GM13977 (cell line): Measurements from ENCODE around the gene AP4B1.

Source experiments
- DNase-seq: peaks from one replicate; pipeline ENCODE4 v3.0.0; 2012; ENCODE audit warnings: low spot score
- in situ Hi-C: fragments of 300-500 bp; cut with MboI; formaldehyde crosslinking; loops from one replicate; pipeline ENCODE4 v1.12.0; 2022; ENCODE audit warnings: low sequenced_read_pairs, low pct_unique_long_range_greater_than_20kb, mixed read lengths, inconsistent platforms; ENCODE audit not compliant: unreplicated experiment
- TF ChIP-seq, protein P1 (sequence below): IDR thresholded peaks from 2 replicates; pipeline ENCODE4 v1.5.1; 2012; ENCODE audit warnings: mild to moderate bottlenecking, control low read depth; ENCODE audit not compliant: insufficient read depth; ENCODE audit errors: extremely low read depth, missing control alignments

The AP4B1 gene

DNA sequence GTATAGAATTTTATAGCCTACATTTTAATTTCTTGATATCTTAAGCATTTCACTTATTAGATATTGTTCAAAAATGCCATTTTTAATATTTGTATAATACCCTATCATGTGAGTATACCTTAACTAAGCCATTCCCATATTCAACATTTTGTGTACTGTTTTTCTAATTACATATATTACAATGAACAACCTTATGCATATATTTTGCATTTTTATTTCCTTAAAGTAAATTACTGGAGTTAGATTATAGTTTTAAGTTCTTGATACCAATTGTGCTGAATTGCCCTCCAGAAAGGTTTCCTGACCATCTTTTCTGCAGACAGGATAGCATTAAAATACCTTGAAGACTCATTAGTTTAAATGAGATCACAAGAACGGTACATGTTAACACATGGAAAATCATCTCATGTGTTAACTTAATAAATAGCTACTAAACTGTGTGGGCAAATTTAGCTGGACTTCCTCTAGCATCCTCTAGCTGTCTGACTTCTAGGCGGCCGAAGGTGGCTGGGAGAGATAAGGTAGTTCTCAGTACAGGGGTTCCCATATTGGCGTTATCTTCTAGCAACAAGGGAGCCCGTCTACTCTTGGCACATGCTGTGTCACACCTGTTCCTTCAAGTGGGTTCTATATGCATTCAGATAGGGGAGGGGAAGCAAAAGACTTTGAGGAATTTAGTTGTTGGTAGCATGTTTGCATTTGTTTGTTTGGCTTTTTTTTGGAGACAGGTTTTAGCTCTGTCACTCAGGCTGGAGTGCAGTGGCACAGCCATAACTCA lies 9.5 kb upstream of the AP4B1 start:
- TF ChIP-seq, protein P1, sequence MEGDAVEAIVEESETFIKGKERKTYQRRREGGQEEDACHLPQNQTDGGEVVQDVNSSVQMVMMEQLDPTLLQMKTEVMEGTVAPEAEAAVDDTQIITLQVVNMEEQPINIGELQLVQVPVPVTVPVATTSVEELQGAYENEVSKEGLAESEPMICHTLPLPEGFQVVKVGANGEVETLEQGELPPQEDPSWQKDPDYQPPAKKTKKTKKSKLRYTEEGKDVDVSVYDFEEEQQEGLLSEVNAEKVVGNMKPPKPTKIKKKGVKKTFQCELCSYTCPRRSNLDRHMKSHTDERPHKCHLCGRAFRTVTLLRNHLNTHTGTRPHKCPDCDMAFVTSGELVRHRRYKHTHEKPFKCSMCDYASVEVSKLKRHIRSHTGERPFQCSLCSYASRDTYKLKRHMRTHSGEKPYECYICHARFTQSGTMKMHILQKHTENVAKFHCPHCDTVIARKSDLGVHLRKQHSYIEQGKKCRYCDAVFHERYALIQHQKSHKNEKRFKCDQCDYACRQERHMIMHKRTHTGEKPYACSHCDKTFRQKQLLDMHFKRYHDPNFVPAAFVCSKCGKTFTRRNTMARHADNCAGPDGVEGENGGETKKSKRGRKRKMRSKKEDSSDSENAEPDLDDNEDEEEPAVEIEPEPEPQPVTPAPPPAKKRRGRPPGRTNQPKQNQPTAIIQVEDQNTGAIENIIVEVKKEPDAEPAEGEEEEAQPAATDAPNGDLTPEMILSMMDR, result no peak
- no peak for DNase-seq
- in situ Hi-C loops, result no loop called here

DNA sequence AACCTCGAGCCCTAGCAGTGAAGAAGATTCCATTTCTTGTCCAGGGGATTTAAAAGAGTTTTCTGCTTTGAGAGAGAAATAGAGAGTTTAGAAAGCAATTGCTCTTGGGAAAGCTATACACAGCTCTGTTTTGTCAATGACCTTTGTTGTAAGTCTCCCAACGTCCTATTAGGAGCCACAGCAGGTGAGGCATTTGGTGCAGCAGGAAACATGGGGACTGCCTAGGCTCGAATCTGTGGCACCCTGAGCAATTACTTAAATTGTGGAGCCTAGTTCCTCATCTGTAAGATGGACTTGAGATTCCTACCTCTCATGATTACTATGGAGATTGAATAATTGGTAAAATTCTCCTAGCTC lies 8.7 kb upstream of the AP4B1 start:
- DNase-seq, result no peak
- in situ Hi-C loops, result no loop called here
- TF ChIP-seq, protein P1, result no peak

DNA sequence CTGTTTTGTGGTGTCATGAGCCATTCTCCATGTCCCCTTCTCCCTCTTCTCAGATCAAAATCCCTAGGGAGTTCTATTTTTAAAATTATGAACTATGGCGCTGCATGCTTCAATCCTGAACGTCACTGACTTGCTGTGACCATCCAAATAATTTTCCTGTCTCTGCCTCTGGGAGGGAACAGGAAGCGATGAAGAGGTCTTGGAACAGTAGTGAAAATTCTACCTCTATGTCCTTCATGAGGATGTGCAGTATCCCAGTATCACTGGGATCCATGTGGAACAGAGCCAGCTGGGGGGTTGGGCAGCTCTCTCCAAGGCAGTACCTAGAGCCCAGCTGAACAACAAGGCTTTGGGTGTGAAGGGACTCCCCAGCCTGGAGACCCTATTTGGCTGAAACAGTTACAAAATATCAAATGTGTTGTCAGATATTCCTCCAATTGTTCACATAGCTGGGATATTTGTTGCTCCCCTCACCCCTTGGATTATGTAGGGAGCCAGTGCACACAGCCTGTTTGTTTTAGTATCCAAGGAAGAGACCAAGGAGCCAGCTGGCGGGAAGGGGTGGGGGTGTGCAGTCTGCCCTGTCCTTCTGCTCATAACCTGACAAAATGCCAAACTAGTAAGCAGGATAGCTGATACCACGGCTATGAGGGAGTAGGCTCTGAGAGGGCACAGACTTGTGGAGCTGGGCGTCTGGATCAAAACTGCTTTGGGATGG lies 8.2 kb upstream of the AP4B1 start:
- no peak for DNase-seq
- TF ChIP-seq, protein P1, result no peak
- in situ Hi-C loops, result no loop called here

DNA sequence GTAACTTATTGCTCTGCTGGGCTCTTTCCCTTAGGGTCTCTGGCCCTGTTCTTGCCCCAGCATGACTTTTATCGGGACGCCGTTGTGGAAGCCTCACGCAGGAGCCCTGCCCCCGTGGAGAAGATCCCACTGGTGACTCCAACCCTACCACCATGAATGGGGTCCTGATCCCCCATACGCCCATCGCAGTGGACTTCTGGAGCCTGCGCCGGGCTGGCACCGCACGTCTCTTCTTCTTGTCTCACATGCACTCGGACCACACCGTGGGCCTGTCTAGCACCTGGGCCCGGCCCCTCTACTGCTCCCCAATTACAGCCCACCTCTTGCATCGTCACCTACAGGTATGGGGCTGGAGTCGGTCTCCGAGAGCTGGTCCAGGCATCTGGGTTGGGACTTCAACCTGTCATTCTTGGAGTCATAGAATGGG lies 849 bp upstream of the AP4B1 start:
- peak; percentile 29 for DNase-seq
- in situ Hi-C loops, result no loop called here
- TF ChIP-seq, protein P1, result no peak

DNA sequence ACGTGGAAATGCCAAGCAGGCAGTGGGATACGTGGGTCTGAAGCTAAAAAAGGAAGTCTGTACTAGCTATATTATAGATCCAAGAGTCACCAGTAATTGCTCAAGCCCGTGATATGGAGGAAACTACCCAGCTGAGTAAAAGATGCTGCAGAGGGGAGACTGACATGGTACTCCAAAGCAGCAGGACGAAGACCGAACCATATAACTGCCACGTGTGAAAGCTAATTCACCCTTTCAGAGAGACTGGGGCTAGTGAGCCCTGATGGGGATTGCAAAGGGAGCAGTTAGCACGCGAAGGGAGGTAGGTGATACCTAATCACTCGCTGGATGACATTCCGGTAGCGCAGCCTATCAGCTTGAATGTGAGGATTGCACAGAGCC lies 316 bp downstream of the AP4B1 start:
- in situ Hi-C loops, result no loop called here
- TF ChIP-seq, protein P1, result no peak
- DNase-seq, result peak; percentile 46

DNA sequence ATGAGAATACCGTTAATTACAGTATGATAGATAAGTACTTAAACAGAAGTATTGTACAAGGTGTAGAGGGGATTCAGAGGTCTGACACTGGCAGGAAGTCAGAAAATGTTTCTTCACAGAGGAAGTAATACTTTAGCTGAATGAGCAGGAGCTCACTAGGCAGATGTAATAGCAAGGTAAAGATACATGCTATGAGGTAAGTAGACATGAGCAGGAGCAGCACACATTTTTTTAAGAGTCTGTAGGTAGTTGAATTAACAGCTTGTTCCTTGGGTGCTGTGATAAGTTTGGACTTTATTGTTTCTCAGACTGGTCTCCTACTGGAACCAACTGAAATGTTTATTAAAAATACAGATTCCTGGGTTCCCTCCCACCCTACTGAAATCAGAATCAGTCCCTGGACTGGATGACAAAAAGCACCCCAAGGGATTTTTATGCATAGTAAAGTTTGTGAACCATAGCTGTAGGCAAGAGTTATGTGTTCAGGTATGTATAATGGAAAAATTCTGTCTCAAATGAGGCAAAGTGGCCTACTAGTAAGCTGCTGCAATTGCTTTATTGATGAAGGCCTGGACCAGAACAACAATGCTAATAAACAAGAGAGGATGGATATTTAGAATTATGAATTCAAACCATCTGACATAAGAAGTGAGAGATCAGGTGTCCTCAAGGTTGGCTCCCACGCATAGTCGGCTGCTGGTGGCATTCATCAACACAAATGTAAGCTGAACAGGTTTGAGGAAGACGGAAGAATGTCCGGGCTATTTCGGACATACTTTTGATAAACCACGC lies 902 bp downstream of the AP4B1 start:
- TF ChIP-seq, protein P1, result no peak
- in situ Hi-C loops, result no loop called here
- DNase-seq, result no peak
